ENCODE data around the gene HNRNPH1. TPM values are rescaled to one million over a fixed set of nuclear protein-coding genes. Genes with fewer than 3 reads are reported as not detected.

Gene HNRNPH1
- total RNA-seq, 4 donors from 2014 or later, result 459 to 991 (median 620) TPM

DNA sequence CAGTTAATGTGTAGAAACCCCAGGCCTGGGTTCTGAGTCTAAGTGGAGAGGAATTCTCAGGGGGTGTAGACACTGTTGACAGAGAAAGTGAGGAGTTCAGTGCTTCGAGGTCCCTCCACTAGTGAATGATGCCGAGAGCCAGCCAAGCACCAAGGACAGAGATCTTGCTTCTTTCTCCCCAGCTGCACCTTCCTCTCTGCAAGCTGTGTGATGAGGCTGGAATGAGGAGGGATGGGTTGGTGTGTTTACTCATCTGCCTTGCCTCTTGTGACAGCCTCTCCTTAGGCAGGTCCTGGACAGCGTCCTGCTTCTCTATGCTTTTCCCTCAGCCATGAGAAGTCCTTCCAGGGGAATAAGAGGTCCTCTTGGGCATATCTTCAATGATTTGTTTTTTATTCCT lies 35.3 kb downstream of the HNRNPH1 start:
- H3K4me3 ChIP-seq (replicated peaks in 1 of 3), result no peak overlapping the region
- H3K27ac ChIP-seq, result no peak overlapping the region
- H3K36me3 ChIP-seq, result peaks cover 33 to 54% of the 10 kb centered on the region in 2 donors
- no peaks in the 10 kb centered on the region for H3K4me1 ChIP-seq
- intact Hi-C loops (cut with DNase I), result no loop called here
- DNase-seq, result no peak
- no peaks in the 10 kb centered on the region for H3K27me3 ChIP-seq
- no peaks in the 10 kb centered on the region for H3K9me3 ChIP-seq
- 88 to 95% methylated on average over 3 of the region's 3 CpGs for WGBS, 2 donors
- no peak for TF ChIP-seq POLR2A (IDR thresholded peaks at IDR 0.05)

- DNase-seq, result no peak
- TF ChIP-seq, protein P1, sequence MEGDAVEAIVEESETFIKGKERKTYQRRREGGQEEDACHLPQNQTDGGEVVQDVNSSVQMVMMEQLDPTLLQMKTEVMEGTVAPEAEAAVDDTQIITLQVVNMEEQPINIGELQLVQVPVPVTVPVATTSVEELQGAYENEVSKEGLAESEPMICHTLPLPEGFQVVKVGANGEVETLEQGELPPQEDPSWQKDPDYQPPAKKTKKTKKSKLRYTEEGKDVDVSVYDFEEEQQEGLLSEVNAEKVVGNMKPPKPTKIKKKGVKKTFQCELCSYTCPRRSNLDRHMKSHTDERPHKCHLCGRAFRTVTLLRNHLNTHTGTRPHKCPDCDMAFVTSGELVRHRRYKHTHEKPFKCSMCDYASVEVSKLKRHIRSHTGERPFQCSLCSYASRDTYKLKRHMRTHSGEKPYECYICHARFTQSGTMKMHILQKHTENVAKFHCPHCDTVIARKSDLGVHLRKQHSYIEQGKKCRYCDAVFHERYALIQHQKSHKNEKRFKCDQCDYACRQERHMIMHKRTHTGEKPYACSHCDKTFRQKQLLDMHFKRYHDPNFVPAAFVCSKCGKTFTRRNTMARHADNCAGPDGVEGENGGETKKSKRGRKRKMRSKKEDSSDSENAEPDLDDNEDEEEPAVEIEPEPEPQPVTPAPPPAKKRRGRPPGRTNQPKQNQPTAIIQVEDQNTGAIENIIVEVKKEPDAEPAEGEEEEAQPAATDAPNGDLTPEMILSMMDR (IDR thresholded peaks at IDR 0.05), result no peak
- TF ChIP-seq POLR2A (IDR thresholded peaks at IDR 0.05), result no peak
- Histone ChIP-seq H3K27me3 (no peaks in the 10 kb centered on the region), H3K4me3 (replicated peaks in 1 of 3) (no peak overlapping the region), H3K9me3 (no peaks in the 10 kb centered on the region), H3K4me1 (no peaks in the 10 kb centered on the region), H3K27ac (no peak overlapping the region), H3K36me3 (peaks cover 44 to 46% of the 10 kb centered on the region in 2 donors)
- WGBS, 2 donors, result 88 to 91% methylated on average over 7 to 9 of the region's 9 CpGs
- intact Hi-C loops (cut with DNase I), result no loop called here
Observed at GRCh38 chr5:179585941-179586401, 37.5 kb downstream of the HNRNPH1 start.

- no peak overlapping the region for H3K27ac ChIP-seq
- peaks cover 26 to 28% of the 10 kb centered on the region in 2 donors for H3K36me3 ChIP-seq
- no peak for DNase-seq
- H3K9me3 ChIP-seq, result no peaks in the 10 kb centered on the region
- intact Hi-C loops (cut with DNase I), result no loop called here
- no peak overlapping the region for H3K4me3 ChIP-seq (replicated peaks in 1 of 3)
- WGBS, 2 donors, result 97 to 98% methylated on average over 42 of the region's 42 CpGs
- TF ChIP-seq, protein P1 (IDR thresholded peaks at IDR 0.05), result no peak
- no peak for TF ChIP-seq POLR2A (IDR thresholded peaks at IDR 0.05)
- no peaks in the 10 kb centered on the region for H3K27me3 ChIP-seq
- H3K4me1 ChIP-seq, result no peaks in the 10 kb centered on the region
Observed at GRCh38 chr5:179577286-179577960, 46.0 kb downstream of the HNRNPH1 start.

DNA sequence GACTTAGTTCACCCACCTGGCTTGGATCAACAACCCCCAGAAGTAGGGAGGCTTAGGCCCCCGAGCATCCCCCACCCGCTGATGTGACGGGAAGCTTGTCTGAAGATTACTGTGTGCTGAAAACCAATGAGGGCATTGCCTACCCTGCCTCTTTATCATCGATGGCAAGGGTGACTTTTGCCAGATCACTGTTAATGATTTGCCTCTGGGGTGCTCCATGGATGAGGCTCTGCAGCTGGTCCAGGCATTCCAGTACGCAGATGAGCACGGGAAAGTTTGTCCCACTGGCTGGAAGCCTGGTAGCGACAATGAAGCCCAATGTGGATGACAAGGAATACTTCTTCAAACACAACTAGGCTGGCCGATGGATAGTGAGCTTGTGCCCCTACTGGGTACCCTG lies 51.1 kb downstream of the HNRNPH1 start:
- no peaks in the 10 kb centered on the region for H3K9me3 ChIP-seq
- H3K27ac ChIP-seq, result no peak overlapping the region
- 94 to 97% methylated on average over 8 of the region's 8 CpGs for WGBS, 2 donors
- H3K27me3 ChIP-seq, result no peaks in the 10 kb centered on the region
- peaks cover 42 to 50% of the 10 kb centered on the region in 2 donors for H3K36me3 ChIP-seq
- no peaks in the 10 kb centered on the region for H3K4me1 ChIP-seq
- no peak for TF ChIP-seq POLR2A (IDR thresholded peaks at IDR 0.05)
- TF ChIP-seq, protein P1 (IDR thresholded peaks at IDR 0.05), result no peak
- no peak for DNase-seq
- intact Hi-C loops (cut with DNase I), result no loop called here
- no peak overlapping the region for H3K4me3 ChIP-seq (replicated peaks in 1 of 3)

DNA sequence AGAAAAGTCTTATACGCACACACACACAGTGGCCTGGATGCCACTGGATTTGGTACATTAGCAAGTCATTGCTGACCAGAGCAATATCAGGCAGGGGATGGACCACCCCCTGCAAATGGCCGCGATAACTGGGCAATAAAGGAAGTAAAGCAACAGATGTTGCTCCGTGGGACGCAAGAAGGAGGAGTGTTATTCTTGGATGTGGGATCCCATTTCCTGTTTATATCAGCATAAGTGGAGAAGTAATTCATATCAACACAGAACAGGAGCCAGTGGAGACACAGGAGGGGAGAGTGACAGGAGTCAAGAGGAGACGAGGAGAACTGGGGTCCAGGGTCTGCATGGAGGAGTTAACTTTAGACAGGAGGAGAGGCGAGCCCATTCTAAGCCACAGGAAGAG lies 54.8 kb downstream of the HNRNPH1 start:
- H3K36me3 ChIP-seq, result peaks cover 35 to 42% of the 10 kb centered on the region in 2 donors
- DNase-seq, result no peak

More for the DNA sequence above, 54.8 kb downstream of the HNRNPH1 start:
- no peak overlapping the region for H3K27ac ChIP-seq
- WGBS, 2 donors, result 76 to 84% methylated on average over 7 of the region's 7 CpGs
- intact Hi-C loops (cut with DNase I), result no loop called here
- TF ChIP-seq, protein P1 (IDR thresholded peaks at IDR 0.05), result no peak
- TF ChIP-seq POLR2A (IDR thresholded peaks at IDR 0.05), result no peak
- no peaks in the 10 kb centered on the region for H3K4me1 ChIP-seq
- no peaks in the 10 kb centered on the region for H3K27me3 ChIP-seq
- no peak overlapping the region for H3K4me3 ChIP-seq (replicated peaks in 1 of 3)
- H3K9me3 ChIP-seq, result no peaks in the 10 kb centered on the region
